GM18511 (cell line): ENCODE data around the gene PSTPIP1.

ENCODE experiments used
- ATAC-seq: cut with Tn5 transposase; IDR thresholded peaks from one replicate; pipeline ENCODE4 v1.9.1; 2021; ENCODE audit warnings: mild to moderate bottlenecking, moderate library complexity; ENCODE audit not compliant: unreplicated experiment

Gene PSTPIP1

DNA sequence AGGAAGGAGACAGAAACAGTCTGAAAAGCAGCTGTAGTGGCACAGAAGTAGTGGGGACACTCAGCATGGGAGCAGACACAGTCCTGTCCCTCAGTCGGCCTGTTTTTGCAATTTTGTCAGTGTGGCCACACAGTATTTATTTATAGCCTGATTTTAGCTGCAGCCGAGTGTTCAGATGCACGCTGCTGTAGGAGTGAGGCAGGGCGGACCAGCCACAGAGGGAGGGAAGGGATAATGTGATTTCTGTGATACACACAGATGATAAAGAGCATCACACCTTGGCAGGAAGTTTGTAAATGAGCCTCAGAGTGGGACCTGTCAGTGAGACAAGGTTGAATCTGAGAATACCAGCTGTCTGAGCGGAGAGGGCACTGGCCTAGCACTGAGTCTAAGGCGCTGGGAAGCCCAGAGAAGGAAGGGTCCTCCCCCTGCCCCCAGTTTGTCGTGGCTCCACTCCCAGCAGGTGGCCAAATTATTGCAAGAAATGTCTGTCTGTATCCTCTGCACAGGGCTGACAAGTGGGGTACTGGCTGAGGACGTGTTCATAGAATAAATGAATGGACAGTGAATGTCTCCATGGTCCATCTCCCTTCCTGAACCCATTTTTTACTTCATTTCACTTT lies 3.8 kb downstream of the PSTPIP1 start:
- ATAC-seq, result no peak

DNA sequence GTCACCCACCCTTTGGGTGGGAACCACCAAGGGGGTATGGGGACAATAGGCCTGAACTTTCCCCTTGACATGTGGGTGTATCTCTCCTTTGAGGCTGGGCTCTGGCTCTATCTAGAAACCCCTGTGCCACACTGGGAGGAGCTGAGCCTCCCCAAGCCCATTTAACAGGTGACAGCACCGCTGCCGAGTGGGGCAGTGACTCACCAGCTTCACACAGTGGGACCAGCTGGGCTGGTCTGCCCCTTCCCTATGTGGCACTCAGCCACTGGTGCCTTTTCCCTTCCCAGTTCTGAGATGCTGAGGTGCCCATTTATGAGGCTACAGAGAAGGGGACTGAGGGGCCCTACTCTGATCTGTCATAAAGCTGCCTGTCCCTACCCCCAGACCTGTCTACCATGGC lies 5.1 kb downstream of the PSTPIP1 start:
- no peak for ATAC-seq

DNA sequence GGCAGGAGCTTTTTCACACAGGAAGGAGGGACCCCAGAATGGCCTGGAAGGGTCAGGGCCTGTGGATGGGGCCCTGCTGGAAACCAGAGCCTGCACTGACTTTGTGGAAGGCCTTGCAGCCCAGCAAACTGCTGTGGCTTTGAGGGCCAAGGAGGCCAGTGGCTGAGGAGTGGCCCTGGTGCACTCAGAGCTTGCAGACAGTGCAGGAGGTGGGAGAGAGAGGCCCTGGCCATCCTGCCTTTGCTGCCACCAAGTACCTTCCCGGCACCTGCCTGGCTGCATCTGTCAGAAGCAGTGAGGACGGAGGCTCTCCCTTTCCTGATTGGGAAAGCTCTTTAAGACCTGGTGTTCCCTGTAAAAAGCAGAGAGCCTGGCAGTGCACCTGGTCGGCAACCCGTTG lies 6.4 kb downstream of the PSTPIP1 start:
- ATAC-seq, result no peak

DNA sequence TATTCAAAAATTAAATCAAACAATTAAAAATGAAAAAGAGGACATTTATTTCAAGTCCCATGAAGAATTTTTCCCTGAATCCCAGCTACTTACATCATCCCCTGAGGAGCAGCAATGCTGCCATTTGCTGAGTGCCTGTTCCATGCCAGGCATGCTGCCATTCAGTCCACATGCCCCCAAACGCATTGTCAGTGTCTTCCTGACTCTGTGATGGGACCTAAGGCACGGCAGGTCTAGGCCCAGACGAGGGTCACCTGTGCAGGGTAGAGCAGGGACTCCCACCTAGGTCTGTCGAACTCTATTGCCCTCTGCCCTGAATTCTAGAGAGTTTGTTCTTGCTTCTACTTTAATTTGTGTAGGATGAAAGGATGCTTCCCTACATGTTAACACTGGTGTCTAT lies 7.0 kb downstream of the PSTPIP1 start:
- ATAC-seq, result no peak

DNA sequence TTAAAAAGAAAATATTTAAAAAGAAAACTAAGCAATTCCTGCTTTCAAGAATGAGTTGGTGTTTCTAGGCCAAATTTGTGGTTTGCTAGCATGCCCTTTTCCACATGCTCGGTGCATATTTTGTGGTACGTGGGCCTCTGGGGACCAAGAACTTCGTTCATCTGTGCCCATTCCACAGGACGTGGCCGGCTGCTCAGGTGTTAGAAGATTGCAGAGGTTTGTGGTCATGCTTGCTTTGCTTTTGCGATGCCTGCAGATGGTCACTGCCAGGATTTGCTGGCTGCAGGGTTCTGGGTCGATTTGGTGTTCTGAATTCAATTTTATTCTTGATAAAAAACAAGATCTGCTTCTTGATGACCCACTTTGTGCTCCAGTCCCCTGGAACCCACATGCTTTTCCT lies 7.5 kb downstream of the PSTPIP1 start:
- ATAC-seq, result no peak

DNA sequence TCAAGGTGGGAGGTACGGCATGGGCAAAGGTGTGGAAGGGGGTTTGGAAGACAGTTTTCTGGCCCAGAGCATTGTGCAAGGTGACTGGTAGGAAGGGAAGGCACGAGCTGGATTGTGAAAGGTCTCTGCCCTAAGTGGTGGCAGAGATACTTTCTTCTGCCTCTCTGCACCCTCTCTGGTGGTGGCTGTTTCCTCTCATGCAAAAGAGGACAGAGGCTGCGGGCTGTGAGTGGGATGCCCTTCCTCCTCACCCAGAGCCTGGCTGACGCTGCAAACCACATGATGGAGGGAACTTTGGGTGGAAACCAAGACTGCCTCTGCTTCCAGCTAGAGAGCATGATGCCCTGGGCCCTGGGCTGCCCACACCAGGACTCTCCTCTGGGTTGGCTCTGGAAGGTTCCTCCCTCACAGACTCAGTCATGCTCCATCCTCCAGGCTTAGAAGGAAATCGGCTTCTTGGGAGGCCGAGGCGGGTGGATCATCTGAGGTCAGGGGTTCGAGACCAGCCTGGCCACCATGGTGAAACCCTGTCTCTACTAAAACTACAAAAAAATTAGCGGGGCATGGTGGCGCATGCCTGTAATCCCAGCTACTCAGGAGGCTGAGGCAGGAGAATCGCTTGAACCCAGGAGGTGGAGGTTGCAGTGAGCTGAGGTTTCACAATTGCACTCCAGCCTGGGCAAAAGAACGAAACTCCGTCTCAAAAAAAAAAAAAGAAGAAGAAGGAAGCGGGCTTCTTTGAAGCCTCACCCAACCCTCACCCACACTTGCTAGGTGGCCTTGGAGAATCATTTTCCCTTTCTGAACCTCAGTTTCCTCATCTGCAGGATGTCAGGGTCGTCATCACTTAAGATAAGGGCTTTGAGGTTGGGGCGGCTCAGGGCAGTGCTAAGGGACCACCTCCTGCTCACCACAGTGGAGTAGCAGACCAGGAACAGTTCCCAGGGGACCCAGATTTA lies 8.3 kb downstream of the PSTPIP1 start:
- ATAC-seq, result peak; percentile 84

DNA sequence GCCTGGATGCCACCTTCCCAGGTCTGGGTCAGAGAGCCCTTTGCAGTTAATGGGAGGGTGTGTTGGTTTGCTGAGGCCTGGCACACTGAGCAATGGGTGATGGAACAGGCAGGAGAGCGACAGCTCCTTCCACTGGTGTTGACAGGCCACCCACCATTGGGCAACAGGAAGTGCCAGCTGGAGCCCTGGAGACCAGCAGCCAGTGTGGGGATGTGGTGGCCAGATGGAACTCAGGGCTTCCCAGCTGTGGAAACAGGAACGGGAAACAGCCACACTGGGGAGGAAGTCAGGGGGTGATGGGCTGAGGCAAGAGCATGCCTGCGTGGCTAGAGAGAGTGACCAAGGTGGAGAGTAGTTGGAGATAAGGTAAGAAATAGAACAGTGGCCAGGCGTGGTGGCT lies 9.3 kb downstream of the PSTPIP1 start:
- ATAC-seq, result no peak

DNA sequence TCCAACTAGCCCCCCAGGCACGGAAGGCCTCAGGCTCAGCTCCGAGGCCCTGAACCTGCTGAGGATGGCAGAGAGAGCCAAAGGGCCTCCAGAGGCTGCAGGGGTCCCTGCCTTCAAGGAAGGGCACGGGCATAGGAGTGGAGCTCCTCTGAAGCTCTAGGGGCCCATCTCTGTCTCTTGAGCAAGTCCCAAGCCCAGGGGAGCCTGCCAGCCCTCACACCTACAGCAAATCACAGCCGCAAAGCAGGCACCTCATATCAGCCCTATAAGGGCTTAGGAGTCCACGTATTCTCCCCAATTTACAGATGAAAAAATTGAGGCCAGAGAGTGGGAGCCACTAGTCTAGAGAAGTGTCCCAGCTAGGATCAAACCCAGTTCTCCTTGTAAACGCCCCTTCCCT lies 14.2 kb downstream of the PSTPIP1 start:
- ATAC-seq, result no peak

DNA sequence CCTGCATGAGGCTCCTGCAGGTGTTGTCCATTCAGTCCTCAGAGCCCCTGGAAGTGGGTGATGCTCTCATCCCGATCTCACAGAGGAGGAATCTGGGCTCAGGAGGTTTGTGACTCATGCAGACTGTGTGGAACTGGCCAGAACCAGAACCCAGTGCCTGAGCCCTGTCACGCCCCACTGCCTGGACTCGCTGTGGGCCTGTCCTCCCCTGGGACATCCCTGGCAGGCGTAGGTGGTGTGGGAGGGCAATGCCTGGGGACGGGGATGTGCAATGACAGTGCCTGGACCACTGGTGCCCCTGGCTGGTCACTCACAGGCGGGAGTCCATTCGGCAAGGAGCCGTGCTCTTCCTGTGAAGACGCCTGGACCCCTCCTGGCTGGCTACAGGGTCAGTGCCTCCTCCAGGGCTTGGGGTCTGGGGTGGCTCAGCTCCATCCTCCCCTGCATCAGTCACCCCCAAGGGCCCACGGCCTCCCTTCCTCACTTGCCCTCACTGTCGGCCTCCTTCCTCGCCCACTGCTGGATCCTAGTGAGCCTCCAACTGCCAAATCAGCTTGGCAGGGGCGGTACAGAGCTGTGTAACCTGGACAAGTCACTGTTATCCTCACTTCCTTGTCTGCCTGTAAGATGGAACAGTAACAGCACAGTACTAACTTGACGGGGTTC lies 14.9 kb downstream of the PSTPIP1 start:
- no peak for ATAC-seq

DNA sequence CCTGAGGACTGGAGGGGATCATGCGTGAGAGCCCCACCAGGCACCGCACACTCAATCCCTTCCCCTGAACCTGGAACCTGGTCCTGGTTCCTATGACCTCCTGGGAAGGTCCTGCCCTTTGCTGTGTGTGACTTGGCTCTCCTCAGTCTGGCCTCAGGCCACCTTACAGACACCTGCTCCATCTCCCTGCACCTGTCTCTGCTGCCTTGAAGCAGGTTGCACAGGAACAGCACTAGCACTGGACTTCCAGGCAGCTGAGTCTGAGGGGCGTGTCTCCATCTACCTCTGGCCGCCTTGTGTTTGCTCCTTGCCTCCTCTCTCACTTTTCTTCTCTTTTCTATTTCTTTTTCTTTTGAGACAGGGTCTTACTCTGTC lies 15.4 kb downstream of the PSTPIP1 start:
- no peak for ATAC-seq

DNA sequence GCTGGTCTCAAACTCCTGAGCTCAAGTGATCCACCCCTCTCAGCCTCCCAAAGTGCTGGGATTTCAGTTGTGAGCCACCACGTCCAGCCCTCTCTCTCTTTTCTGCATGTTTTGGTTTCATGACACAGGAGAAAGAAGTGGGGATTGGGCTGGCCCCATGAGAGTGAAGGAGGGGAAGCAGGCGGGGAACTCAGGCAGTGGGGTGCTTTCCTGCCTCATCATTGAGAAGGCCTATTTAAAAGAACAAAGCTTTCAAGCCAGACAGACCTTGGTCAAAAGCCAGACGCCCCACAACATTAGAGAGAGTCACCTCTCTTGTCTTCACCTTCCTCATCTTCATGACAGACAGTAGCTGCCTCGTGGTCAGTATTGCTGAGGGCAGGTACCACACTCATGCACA lies 15.9 kb downstream of the PSTPIP1 start:
- ATAC-seq, result no peak

DNA sequence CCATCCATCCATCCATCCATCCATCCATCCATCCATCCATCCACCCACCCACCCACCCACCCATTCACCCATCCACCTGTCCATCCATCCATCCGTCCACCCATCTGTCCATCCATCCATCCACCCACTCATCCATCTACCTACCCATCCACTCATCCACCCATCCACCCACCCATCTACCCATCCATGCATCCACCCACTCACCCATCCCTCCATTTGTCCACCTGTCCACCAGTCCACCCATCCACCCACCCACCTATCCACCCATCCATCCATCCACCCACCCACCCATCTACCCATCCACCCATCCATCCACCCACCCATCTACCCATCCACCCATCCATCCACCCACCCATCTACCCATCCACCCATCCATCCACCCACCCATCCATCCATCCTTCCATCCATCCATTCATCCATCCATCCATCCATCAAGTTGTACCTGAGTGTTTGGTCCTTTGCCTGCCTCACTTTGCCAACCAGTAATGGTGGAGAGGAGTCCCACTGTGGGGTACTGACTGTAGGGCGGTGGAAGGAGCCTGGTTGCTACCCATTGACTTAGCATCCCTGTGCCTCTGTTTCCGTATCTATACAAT lies 17.3 kb downstream of the PSTPIP1 start:
- ATAC-seq, result no peak

DNA sequence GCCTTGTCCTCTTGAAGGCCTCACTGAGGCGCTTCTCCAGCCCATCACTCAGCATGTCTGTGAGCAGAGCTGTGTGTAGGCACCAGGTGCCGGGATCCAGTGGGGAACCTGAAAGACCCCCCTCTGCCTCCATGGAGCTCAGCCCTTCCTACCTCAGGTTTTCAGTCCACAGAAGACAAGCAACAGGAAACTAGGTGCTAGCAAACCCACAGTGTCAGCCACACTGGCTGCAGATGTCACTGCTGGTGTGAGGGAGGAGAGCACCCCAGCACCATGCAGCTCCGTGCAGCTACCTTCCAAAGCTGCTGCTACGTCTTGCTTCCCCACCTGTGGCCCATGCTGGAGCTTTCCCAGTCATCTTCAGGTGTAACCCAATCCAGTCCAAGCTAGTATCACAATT lies 17.9 kb downstream of the PSTPIP1 start:
- no peak for ATAC-seq

DNA sequence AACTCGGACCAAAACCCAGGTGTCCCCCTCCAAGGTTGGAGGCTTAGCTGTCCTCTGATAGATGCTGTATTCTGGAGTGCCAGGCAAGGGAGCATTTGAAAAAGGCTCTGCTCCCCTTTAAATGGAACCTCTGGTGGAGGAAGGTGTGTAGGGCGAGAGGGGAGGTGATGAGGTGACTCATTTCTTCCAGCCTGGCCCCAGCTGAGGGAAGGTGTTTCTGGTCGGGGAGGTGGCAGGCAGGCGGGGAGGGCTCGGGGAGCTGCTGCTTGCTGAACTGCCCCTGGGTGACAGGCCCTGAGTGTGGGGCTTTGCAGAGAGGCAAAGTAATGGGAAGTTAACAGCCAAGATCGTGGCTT lies 18.8 kb downstream of the PSTPIP1 start:
- peak; percentile 75 for ATAC-seq

DNA sequence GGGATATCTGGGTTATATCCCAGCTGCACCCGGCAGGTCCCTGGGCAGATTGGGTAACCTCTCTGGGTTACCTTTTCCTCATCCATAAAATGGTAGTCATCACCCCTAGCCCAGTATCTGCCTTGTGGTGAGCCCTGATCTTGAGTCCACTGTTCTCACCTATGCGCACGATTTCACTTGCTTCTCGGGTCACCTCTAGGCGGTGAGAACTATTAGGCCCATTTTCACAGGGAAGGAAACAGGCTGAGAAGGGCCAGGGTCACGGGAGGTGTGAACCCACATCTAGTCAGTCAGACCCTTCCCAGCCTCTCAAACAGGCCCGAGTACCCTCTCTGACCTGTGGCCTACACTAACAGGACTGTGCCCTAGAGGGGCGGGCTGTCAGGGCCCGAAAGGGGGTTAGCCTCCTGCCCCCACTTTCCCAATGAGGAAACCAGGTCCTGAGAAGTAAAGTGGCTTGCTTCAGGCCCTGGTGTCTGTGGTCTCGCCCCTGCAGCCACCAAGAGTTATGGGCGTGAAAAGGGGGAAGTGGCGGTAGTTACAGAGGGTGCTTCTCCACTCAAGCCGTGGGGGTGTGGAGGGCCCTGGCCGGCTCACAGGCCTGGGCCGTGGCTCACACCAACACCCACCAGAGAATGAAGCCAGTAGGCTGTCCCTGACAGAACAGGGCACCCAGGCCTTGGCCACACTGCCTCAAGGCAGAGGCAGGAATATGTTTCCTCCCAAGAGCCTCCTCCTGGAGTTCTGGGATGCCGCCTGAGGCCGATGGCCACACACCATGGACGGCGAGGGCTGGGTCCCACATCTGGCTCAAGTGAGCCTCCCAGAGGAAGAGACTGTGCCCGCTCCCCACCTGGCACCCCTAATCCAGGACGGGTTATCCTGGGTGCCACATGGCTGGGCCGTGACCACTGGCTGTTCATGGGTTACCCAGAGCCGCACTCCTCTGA lies 19.5 kb downstream of the PSTPIP1 start:
- peak; percentile 57 for ATAC-seq

DNA sequence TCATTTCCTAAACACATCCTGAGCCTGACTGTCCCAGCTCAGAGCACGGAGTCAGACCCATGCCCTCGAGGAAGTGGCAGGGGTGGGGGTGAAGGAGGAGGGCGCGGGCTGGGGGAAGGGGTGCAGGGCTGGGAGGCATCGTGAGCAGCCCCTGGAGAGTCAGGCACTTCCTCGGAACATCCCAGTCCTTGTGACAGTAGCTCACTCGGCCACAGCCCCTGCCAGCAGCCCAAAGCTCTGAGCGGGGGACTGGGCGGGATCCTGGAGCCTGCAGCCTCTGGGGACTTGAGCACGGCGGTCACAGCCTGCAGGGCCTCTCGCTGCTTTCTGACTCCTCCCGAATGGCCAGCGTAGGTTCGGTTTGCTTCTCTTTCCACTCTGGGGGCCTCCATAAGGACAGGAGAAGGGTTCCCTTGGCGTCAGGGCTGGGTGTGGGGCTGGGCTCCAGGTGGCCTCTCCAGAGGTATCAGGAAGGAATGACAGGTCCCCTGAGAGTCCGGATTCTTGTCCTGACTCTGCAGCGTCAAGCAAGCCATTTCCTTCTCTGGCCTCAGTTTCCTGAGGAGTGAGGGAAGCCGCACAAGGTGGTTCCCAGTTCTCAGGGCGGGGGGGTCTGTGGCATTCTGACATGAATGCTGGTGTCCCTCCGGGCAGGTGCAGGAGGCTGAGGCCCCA lies 20.9 kb downstream of the PSTPIP1 start:
- no peak for ATAC-seq

DNA sequence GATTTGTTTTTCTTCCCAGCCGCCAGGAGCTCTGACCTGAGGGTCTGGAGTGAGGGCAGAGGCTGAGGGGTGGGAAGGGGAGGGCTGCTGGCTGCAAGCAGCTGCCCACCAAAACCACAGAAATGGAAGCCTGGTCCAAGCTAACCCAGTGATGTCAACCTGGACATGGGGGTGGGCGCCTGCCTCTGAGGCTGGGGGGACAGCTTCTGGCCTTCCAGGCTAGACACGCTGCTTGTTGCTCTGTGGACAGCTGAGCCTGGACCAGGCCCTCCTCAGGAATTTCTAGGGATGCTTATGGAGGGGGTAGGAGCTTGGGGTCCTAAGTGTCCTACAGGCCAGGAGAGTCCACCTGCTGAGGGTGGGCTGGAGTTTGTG lies 21.4 kb downstream of the PSTPIP1 start:
- ATAC-seq, result no peak

DNA sequence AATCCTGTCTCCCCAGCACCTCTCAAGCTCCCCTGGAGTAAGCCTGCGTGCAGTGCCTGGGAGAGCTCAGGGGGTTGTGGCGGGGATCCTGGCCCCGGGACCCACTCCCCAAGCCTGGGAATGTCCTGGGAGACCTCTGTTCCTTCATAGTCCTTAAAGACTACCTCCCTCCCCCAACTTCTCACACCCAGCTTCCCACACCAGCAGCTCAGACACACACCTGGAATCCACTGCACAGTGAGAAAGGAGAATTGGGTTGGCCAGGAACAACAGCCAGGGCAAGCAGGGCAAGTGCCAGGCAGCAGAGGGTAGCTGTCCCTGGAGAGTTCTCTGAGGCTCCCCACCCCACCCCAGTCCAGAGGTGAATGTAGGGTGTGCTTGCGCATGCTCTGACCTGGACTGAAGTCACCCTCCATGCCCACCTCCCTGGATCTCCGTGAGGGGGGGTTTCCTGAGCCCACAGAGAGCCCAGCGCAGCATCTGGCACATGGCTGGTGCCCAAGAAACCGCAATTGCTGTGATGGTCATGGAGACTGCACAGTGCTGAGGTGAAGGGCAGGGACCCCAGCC lies 22.2 kb downstream of the PSTPIP1 start:
- no peak for ATAC-seq
